Stimulated activated CD4-positive, alpha-beta T cell treated with anti-CD3 and anti-CD28 coated beads, Interleukin-15, amount 100 ng/mL, for 48 hours (primary cell): ENCODE results near the gene INAFM2.

Experiments used
- DNase-seq, 2 donors: peaks; one replicate each; pipeline ENCODE4 v3.0.0-alpha.2; 2020; ENCODE audit warnings: low read depth in 2 of 2

INAFM2 gene

DNA sequence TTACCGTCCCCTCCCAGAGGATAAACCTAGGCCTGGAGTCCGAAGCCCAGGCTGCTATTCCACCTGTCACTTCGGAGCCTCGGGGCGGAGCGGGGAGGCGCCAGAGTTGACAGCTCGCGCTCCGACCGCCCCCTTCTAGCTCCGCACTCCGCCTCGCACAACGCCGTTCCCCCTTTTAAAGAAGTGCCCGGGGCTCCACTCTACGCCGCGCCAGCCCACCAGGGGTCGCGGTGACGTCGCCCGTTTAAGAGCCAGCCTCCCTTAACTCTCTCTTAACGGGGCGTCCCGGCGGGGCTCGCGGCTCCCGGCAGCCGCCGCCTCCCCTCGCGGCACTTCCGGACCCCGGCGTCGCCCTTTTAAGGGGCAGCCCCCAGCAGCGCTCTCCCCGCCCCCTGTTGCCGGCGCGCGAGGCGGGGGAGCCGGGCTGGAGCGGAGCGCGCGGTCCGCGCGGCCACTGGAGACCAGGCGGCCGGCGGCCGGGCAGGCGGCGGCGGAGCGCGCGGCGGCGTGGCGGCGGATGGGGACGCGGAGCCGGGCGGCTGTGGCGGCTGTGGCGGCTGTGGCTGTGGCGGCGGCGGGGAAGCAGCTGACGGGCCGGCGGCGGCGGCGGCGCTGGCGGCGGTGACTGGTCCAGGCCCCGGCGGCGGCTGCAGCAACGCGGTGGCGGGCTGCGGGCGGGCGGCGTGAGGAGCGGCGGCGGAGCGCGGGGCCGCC lies at the start of gene INAFM2:
Gene INAFM2 (plus strand): TSS at position 454 of the 714 bp plus-strand sequence. CDS start 364 bp downstream, outside the sequence.
- peak; percentile 78 to 80 for DNase-seq

DNA sequence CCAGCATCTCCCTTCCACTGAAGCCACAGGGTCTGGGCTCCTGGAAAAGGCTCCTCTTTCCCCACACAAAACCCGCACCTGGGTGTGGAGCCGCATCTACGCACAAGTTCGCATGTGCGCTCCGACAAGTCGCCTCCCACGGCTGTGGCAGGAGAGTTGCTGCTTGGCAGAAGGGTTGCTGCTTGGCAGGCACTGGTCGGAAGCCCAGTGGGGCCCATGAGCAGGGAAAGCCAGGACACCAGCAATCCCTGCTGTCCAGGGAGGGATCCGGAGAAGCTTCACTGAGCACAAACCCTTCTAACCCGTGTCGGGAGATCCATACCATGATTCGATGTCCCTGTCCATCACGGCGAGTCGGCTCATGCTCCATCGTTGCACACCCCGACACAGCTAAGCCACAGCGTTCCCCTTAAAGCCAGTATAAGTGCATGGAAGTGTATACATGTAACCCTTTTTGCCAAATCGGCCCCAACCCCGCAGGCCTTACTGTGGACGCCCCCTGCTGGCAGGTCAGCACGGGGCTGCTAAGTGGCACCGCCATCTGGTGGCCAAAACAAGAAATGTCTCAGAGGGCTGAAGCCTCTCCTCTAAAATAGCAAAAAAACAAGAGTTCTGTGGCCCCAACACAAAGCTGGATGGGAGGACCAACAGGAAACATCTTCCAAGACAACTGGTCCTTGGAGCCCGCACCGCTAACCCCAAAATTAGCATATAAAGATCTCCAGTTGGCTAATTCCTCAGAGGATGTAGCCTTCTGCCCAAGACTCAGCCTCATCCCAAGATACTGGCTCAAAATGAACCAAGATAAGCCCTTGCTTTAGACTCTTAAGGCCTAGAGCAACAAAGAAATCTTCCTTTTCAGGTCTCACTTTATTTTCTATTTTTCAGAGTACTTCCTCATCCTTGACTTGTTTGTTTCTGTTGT lies 48.9 kb upstream of the INAFM2 start:
- peak; percentile 73 to 79 for DNase-seq

DNA sequence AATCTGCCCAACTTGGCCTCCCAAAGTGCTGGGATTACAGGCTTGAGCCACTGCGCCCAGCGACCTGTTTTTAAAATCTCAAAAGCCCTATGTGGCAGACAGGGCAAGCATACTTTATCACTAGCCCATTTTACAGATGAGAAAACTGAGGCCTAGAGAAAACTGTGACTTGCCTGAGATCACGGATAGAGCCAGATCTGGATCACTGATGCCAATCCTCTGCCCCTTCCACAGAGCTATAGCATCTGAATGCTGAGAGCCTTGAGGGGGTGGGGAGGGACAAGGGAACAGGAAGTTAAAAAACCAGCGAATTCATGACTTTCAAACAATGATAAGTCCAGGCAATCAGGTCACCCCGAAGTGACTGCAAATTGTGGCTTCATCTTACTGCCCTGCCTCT lies 48.0 kb upstream of the INAFM2 start:
- DNase-seq, result no peak

DNA sequence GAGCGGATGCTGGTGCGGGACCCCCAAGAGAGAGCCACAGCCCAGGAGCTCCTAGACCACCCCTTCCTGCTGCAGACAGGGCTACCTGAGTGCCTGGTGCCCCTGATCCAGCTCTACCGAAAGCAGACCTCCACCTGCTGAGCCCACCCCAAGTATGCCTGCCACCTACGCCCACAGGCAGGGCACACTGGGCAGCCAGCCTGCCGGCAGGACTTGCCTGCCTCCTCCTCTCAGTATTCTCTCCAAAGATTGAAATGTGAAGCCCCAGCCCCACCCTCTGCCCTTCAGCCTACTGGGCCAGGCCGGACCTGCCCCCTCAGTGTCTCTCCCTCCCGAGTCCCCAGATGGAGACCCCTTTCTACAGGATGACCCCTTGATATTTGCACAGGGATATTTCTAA lies 47.5 kb upstream of the INAFM2 start:
- no peak for DNase-seq

DNA sequence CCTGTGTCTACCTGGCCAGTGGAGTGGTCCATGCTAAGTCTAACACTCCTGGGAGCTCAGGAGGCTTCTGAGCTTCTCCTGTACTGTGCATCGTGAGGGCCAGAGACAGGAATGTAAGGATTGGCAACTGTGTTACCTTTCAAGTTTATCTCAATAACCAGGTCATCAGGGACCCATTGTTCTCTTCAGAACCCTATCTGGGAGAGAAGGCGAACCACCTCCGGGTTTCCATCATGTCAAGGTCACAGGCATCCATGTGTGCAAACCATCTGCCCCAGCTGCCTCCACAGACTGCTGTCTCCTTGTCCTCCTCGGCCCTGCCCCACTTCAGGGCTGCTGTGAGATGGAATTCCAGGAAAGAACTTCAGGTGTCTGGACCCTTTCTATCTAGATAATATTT lies 46.6 kb upstream of the INAFM2 start:
- no peak for DNase-seq

DNA sequence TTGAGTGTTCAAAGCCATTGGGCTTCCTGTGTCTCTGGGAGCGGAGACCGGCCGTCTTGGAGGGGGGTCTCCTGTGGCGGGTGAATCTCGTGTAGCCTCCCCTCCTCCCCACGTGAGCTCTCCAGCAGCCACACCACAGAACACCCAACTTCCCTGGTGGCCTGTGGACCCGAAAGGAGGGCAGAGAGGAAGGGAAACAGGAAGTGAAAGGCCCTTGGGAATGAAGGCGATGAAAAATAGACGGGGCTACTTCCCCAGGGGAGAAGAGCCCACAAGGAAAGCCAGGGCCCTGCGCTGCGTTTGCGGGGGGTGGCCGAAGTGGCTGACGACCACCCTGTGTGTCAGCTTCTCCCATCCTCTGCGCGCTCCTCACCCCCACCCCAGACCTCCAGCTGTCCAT lies 46.0 kb upstream of the INAFM2 start:
- no peak for DNase-seq

DNA sequence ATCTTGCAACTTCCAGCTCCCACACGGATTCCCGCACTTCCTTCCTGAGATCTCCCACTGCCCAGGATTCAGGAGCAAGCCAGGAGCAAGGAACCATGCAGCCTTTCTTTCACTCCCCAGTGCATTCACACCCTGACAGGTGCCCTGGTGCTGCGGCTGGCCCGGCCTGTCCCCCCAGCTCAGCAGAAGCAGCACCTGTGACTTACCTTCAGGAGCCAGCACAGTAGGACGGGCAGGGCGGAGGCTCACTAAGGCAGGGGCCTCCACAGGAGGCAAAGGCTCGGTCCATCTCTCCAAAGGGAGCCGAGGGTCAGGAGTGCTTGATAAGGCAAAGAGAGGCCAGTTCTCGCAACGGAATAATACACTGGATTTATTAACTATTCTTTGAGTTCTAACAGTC lies 45.5 kb upstream of the INAFM2 start:
- no peak for DNase-seq

DNA sequence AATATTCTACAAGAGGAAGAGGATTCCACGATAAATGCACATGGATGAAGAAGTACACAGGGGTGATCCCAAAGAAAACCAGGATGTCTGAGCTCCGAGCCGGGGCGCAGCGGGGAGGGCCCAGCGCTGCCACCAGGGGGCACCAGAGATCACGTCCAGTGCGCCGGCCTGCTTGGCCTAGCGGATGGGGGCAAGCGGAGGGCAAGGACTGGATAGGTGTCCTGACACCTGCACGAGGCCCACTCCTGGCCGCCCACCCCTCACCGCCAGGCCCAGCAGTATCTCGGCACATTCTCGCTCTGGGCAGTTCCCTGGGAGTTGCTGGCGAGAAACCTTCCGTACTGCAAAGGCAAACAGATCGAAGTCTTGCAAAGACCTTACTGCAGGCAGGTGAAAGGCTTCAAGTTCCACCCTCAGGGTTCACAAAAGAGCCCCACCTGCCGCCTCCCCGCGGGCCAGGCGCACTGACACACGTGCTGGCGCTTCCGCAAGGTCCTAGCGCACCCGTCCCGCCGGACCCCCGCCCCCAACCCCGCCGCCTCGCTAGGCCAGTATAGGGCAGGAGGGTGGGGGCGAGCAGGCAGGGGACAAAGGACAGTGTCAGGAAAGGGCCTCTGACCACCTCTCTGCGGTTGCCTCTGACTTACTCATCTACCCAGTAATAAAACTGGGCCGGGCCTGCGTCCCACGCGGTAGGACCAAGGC lies 43.9 kb upstream of the INAFM2 start:
- peak; percentile 35 to 60 for DNase-seq

DNA sequence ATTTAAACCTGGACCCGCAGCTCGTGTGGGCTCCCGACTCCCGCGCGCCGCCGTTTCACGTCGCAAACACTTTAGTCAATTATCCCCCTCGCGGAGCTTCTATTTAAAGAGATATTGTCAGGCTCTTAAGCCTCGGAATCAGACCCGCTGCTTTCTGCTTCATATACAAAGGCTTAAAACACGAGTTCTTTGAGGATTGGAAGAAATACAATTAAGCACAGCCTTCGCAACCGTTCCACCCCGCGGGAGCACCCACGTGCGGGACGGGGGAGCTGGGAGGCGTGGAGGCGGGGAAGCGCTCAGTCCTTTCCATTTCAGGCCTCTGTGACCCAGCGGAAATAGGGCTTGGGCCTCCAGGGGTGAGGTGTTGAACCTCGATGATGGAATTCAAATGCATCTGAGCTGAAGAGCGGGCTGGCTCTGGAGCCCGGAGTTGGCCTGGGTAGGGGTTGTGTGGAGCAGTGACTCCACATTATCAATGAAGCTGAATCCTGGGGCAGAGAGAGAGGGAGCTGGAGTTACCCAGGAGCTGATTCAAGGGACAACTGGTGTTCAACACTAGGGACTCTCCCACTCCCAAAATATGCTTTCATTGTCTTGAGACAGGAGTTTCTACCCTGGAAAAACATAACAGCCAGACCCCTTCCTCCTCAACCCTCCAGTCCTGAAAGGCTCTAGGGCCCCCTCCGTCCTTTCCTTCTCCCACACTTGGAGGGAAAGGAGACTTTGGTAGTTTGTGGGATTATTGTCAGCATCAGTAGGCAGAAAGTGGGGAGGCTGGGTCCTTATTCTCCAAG lies 43.0 kb upstream of the INAFM2 start:
- DNase-seq, result no peak

DNA sequence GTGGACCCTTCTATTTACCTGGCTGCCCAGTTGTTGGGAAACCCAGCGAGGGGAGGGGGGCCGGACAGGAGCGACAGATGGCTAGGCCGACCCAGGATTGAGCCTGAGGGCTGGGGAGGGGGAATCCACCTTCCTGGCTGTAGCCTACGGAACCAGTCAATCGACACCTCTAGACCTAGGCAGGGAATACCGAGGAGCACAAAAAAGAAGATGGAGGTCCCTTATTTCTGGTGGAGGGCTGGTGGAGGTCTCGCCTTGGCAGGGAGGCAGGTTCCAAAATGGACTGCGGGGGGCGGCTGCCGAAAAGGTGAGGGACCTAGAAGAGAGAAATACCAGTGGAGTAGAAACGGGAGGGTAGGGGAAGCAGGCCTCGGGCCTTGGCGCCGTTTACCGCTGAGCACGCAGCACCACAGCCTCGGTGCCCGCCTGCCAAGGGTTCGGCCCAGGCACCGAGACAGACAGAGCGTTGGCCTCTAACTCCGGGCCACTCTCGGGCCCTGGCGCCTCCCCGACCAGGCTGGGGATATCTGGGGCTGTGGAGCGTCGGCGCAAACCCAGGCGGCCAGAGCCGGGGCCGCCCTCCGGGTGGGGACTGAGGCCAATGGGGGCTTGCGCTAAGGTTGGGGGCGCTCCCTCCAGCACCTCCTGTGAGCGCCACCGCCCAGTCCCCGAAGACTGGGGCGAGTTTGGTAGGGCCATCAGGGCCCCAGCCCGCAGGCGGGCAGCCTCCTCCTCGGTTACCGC lies 42.3 kb upstream of the INAFM2 start:
- no peak for DNase-seq

DNA sequence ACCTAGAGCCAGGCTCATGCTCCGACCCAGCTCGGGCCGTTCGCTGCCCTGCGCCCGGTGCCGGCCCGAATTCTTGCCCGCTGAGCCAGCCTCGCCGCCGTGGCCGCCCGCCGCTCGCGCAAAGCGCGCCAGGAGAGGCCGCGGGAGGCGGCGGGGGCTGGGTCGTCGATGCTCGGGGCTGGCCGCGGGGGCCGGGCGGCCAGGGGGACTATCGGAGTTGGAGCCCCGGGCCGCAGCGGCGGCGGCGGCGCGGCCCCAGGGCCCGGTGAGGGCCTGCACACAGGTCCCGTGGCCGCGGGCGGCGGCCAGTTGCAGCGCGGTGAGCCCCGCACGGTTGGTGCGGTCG lies 41.7 kb upstream of the INAFM2 start:
- no peak for DNase-seq

DNA sequence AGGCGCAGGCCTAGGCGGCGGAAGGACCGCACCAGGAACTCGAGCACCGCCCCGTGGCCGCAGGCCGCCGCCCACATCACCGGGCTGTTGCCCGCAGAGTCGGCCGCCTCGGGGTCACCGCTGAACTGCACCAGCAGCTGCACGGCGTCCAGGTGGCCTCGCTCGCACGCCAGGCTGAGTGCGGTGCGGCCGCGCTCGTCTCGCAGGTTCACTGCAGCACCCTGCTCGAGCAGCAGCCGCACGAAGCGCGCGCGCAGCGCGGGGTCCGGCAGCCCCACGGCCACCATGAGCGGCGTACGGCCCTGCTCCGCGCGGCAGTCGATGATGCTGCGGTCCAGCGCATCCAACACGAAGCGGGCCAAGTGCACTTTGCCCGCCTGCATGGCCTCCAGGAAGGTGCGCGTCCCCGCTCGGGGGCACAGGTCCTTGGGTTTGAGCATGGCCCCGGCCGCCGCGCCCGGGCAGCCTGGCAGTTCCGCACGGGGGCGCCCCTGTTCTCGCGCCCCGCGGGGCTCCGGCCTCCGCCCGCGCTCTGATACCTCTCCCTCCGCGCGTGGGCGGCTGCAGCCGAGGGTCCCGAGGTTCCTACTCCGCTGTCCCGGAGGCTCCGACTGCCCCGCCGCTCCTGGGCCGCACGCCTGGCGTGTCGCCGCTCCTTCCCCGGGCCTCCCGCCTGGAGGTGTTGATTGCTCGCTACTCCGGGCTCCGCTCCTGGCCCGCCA lies 41.2 kb upstream of the INAFM2 start:
- peak in 1 of 2 donors; percentile 31 for DNase-seq

DNA sequence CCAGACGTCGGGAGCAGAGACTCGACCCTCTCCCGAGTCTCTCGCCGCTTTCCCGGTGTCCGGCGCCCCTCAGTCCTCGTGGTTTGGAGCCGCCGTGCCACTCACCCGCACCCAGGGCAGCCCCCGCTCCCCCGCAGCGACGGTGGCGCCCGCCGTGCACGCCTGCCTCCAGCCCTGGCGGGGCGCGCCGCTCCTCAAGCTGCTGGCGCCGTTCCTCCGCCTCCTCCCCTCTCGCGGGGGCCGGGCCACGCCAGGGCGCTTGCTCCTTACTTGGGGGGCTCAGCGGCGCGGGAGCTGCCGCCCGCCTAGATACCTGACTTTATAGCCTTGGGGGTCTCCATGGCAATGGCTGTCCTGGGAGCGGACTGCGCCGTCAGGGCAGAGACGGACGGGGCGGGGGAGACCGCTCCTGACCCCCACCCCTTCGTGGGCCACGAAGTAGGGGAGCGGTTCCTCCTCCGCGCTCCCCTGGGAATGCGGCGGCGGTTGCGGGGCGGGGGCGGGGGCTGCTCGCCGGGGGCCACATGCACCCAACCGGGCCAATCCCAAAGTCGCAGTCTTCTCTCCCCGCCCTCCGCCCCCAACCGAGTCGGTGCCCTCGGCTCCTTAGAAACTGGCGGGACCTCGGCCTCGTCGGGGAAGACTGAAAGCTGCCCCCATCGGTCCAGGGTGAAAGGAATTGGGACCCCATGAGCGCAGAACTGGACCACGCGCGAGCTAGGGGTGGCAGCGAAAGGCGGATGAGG lies 40.5 kb upstream of the INAFM2 start, which contains the start of gene ANKRD63:
Gene ANKRD63 (minus strand): TSS at position 196 of the 746 bp plus-strand sequence. CDS start 478 bp downstream, outside the sequence.
- DNase-seq, result no peak

DNA sequence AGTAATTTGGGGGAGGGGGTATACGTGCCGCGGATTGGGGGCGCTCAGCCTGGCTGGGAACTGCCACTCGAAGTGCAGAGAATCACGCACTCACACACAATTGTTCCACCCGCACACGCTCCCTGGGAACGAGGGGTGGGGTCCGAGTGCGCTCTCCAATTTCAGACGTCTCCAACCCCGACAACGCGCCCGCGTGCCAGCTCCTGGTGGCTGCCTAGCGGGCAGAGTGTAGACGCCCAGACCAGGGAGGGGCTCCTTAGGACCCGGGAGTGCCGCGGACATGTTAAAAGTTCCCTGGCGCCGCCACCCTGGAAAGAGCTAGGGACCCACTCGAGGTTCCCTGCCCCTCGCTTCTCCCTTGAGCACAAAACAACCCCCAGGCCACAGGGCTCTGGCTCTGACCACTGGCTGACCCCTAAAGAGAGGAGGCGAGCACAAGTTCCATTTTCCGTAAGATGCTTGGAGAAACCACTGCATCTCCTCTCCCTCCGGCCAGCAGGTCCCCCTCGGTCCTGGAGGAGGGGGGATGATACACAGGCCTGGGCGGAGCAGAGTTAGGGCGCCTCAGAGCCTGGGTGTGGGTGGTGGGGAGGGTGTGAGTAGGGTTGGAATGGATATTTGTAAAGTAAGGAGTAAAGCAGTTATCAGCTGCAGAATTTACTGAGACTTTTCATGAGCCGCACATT lies 39.7 kb upstream of the INAFM2 start:
- DNase-seq, result no peak

DNA sequence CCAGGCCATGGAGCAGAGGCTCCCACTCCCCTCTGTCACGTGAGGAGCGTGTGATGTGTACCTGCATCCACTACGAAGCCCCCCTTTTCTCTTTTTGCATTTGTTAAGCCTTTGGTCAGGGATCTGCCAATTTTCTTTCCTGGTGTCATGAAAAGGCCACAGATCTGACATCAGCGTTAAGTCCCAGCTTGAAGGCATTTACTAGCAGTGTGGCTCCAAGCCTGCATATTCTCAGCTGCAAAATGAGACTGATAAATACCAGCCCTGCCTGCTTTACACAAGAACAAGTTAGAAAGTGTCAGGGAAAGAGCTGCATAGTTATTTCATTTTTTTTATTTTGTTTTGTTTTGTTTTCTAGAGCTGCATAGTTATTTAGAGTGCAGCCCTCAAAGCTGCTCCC lies 38.3 kb upstream of the INAFM2 start:
- no peak for DNase-seq

DNA sequence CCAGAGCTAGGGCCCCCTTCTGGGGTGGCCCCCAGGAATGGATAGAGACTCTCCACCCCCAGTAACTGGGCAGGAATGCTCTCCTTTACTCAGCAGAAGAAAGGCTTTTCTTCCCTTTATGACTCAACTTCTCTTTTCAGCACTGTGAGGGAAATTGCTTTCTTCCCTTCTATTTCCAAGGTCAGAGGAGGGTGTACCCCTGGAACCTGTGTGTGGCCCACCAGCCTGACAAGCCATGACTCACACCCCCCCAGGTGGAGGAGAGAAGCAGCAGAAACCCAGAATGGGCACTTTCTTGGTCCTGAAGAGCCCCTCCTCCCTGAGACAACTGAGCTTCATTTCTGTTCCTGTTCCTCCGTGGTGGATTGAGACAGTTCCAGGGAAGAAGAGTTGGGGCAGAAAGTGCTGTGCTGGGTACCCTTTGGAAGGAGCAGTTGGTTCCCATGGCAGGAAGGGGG lies 37.9 kb upstream of the INAFM2 start:
- DNase-seq, result no peak

DNA sequence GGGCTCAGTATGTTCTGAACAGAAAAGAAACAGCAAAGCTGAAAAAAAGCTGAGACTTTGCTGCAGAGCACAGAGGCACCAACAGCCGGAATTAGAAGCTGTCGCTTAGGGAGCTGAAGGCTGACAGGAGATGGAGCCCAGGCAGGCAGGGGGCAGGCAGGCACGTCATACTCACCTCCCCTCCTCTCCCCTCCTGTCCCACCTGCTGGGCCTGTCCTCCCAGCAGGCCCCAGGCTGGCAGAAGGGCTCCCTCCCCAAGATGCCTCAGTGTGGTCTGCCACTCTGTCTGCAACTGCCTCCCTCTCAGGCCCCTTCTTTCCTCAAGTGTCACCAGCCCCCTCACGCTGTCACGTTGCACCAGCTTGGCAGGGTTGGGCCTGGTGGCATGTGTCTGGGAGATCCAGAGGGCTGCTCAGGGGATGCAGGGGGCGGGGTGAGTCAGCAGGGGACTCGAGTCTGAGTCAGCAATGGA lies 37.4 kb upstream of the INAFM2 start:
- DNase-seq, result no peak

DNA sequence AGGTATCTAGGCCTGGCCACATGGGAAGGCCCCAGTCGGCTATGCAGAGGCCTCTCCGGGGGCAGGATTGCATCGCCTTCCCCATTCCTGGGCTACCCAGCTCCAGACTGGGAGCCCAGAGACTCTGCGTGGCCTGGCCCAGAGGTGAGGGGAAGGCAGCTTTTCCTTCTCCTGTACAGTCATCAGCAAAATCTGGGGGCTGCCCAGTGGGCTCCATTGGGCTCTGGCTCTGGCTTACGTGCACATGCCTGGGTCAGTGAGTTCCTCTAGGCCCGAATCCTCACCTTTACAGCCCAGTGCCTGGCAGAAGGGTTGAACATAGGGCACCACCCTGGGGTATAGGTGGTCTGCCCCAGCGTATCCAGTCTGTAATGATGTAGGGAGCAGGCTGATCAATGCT lies 36.7 kb upstream of the INAFM2 start:
- DNase-seq, result no peak

DNA sequence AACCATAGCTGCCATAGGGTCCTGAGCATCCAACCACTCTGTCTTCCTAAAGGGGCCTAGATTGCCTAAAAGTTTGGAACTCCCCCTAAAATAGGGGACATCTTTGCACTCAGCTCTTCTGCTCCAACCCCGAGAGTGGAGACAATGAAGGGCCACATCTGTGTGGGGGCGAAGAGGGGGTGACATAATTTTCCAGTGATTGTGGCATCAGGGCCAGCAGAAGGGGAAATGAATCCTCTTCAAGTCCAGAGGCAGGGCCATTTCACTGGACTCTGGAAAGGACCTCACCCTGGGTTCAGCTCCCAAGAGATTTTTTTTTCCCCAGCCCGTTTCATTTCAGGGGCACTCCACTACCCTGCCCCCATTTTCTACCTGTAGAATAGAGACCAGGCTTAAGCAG lies 36.0 kb upstream of the INAFM2 start:
- no peak for DNase-seq
